Neural progenitor cell (in vitro differentiated cells): ENCODE data around the gene ARHGAP31.

ENCODE experiments used
- CTCF ChIP-seq: fragments of 200-600 bp; sonication (generic); IDR thresholded peaks from 2 replicates; pipeline ENCODE4 v1.5.1; 2017; ENCODE audit warnings: antibody characterized with exemption, mild to moderate bottlenecking
- EZH2 ChIP-seq: fragments of 200-600 bp; sonication (generic); IDR thresholded peaks from 2 replicates; pipeline ENCODE4 v1.6.1; 2017; ENCODE audit warnings: antibody characterized with exemption, mild to moderate bottlenecking, moderate library complexity
- EZH2phosphoT487 ChIP-seq: fragments of 200-600 bp; sonication (generic); IDR thresholded peaks from 2 replicates; pipeline ENCODE4 v1.6.1; 2017; ENCODE audit warnings: antibody characterized with exemption

- no peak for TF ChIP-seq CTCF
- TF ChIP-seq EZH2 = no peak
- TF ChIP-seq EZH2phosphoT487 = no peak
Observed at GRCh38 chr3:119245778-119246177, 48.4 kb upstream of the ARHGAP31 start.
